GM12872 (cell line): ENCODE data around the gene SLFN5.

Source experiments
- CTCF ChIP-seq: IDR thresholded peaks from 3 replicates; pipeline ENCODE4 v1.5.1; 2011; ENCODE audit warnings: low read depth, mild to moderate bottlenecking, low read length, moderate library complexity; ENCODE audit not compliant: insufficient read depth

Gene SLFN5

DNA sequence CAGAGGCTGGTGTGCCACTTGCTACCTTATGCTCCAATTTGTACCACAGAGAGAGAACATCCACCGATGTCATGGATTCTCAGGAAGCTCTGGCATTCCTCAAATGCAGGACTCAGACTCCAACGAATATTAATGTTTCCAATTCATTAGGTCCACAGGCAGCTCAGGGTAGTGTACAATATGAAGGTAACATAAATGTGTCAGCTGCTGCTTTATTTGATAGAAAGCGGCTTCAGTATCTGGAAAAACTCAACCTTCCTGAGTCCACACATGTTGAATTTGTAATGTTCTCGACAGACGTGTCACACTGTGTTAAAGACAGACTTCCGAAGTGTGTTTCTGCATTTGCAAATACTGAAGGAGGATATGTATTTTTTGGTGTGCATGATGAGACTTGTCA is 16.1 kb downstream of the SLFN5 start:
- no peak for TF ChIP-seq CTCF

DNA sequence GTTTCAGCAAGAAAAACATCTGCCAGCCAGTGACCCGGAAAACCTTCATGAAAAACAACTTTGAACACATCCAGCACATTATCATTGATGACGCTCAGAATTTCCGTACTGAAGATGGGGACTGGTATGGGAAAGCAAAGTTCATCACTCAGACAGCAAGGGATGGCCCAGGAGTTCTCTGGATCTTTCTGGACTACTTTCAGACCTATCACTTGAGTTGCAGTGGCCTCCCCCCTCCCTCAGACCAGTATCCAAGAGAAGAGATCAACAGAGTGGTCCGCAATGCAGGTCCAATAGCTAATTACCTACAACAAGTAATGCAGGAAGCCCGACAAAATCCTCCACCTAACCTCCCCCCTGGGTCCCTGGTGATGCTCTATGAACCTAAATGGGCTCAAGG is 22.2 kb downstream of the SLFN5 start:
- no peak for TF ChIP-seq CTCF

GRCh38 chr17:35265566-35266141 is 22.8 kb downstream of the SLFN5 start:
- TF ChIP-seq CTCF, result no peak

GRCh38 chr17:35283767-35284166 is 40.9 kb downstream of the SLFN5 start:
- TF ChIP-seq CTCF, result no peak

DNA sequence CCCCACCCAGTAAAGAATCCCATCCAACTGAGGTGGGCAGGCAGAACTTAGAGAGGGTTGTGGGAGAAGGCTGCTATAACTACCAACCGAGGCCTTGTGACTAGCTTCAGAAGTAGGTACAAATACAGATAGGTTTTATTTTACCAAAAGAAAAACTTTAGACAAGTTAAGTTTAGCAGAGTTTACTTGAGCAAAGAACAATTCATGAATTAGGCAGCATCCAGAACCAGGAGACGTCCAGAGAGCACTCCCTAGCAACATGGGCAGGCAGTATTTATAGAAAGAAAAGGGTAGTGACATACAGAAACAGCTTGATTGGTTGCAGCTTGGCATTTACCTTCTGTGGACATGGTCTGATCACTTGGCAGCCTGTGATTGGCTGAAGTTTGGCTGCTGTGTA is 42.1 kb downstream of the SLFN5 start:
- no peak for TF ChIP-seq CTCF

- no peak for TF ChIP-seq CTCF
Measured at GRCh38 chr17:35286120-35286781, 43.4 kb downstream of the SLFN5 start.

GRCh38 chr17:35287286-35287811 is 44.5 kb downstream of the SLFN5 start:
- no peak for TF ChIP-seq CTCF
